ENCODE measurements around the gene RPTOR.
A peak's percentile ranks its signal among the peaks of the same experiment; 100 is the strongest.

The RPTOR gene

DNA sequence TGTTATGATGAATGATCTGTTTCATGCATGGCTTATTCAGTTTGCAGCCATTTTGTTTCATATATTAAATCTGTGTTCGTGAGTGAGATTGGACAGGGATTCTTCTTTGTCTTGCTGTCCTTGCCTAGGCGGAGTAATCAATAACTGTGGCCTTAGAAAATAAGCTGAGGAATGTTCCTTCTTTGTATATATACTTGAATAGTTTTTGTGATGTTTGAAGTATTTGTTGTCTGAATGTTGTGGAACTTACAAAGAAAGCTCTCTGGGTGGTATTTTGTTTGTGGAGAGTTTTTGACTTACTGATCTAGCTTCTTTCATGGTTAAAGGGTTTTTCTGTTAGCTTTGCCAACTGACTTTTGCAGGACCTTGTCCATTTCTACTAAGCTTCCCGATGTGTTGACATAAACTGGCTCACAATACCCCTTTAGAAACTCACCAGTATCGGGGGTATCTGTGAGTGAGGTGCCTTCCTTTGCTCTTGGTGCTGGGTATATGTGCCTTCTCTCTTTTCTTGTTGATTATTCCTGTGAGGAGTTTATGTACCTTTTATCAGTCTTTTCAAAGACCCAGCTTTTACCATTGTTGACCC, 166.2 kb downstream of the RPTOR start:
- TF ChIP-seq CTCF (IDR thresholded peaks at IDR 0.05; ENCODE audit: low read depth, low read length), result no peak
- TF ChIP-seq EZH2phosphoT487 (IDR thresholded peaks at IDR 0.05; ENCODE audit: low read depth), result no peak
- Histone ChIP-seq H3K27me3 (ENCODE audit: low read depth, low read length) (no peaks in the 10 kb centered on the region), H3K4me2 (ENCODE audit: low read length) (peak overlapping the region; percentile 76), H3K9ac (ENCODE audit: low read length) (no peak overlapping the region), H3K4me1 (ENCODE audit: low read length) (peaks cover 24% of the 10 kb centered on the region), H3K9me3 (ENCODE audit: insufficient read depth, low read length) (no peaks in the 10 kb centered on the region), H3K36me3 (replicated peaks; ENCODE audit: low read depth, low read length) (peaks cover 8% of the 10 kb centered on the region), H3K4me3 (ENCODE audit: low read length) (no peak overlapping the region), H2AFZ (ENCODE audit: low read depth, low read length) (no peak overlapping the region), H3K79me2 (ENCODE audit: low read length) (peaks cover 29% of the 10 kb centered on the region), H3K27ac (ENCODE audit: low read length) (peak overlapping the region; percentile 23), H4K20me1 (ENCODE audit: insufficient read depth, low read length) (peaks cover 15% of the 10 kb centered on the region)

- Histone ChIP-seq H3K27me3 (ENCODE audit: low read depth, low read length) (no peaks in the 10 kb centered on the region), H3K4me3 (ENCODE audit: low read length) (peak overlapping the region; percentile 39), H3K27ac (ENCODE audit: low read length) (no peak overlapping the region), H3K79me2 (ENCODE audit: low read length) (peaks cover 29% of the 10 kb centered on the region), H3K9ac (ENCODE audit: low read length) (no peak overlapping the region), H3K4me1 (ENCODE audit: low read length) (peaks cover 24% of the 10 kb centered on the region), H3K36me3 (replicated peaks; ENCODE audit: low read depth, low read length) (peaks cover 8% of the 10 kb centered on the region), H3K9me3 (ENCODE audit: insufficient read depth, low read length) (no peaks in the 10 kb centered on the region), H3K4me2 (ENCODE audit: low read length) (peak overlapping the region; percentile 76), H4K20me1 (ENCODE audit: insufficient read depth, low read length) (peaks cover 8% of the 10 kb centered on the region), H2AFZ (ENCODE audit: low read depth, low read length) (no peak overlapping the region)
- TF ChIP-seq CTCF (IDR thresholded peaks at IDR 0.05; ENCODE audit: low read depth, low read length), result no peak
- no peak for TF ChIP-seq EZH2phosphoT487 (IDR thresholded peaks at IDR 0.05; ENCODE audit: low read depth)
Observed at GRCh38 chr17:80712089-80712488, 167.5 kb downstream of the RPTOR start.

DNA sequence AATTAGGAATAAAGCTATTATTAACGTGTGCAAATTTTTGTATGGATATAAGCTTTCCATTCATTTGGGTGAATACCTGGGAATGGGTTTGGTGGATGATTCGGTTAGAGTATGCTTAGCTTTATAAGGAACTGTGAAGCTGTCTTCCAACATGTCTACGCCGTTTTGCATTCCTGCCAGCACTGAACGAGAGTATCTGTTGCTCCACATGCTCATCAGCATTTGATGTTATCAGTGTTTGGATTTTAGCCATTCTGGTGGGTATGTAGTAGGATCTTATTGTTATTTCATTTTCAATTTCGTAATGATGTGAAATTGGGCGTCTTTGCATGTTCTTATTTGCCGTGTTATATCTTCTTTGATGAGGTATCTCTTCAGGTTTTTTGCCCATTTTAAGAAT, 168.0 kb downstream of the RPTOR start:
- H4K20me1 ChIP-seq (ENCODE audit: insufficient read depth, low read length), result peaks cover 10% of the 10 kb centered on the region
- H3K36me3 ChIP-seq (replicated peaks; ENCODE audit: low read depth, low read length), result peaks cover 8% of the 10 kb centered on the region
- no peak overlapping the region for H3K4me3 ChIP-seq (ENCODE audit: low read length)
- H3K9ac ChIP-seq (ENCODE audit: low read length), result no peak overlapping the region
- H3K27me3 ChIP-seq (ENCODE audit: low read depth, low read length), result no peaks in the 10 kb centered on the region
- H3K27ac ChIP-seq (ENCODE audit: low read length), result no peak overlapping the region
- TF ChIP-seq EZH2phosphoT487 (IDR thresholded peaks at IDR 0.05; ENCODE audit: low read depth) (no peak), CTCF (IDR thresholded peaks at IDR 0.05; ENCODE audit: low read depth, low read length) (no peak)
- H3K79me2 ChIP-seq (ENCODE audit: low read length), result peaks cover 34% of the 10 kb centered on the region
- peak overlapping the region; percentile 76 for H3K4me2 ChIP-seq (ENCODE audit: low read length)
- H3K4me1 ChIP-seq (ENCODE audit: low read length), result peaks cover 24% of the 10 kb centered on the region
- no peak overlapping the region for H2AFZ ChIP-seq (ENCODE audit: low read depth, low read length)
- no peaks in the 10 kb centered on the region for H3K9me3 ChIP-seq (ENCODE audit: insufficient read depth, low read length)

- H3K4me2 ChIP-seq (ENCODE audit: low read length), result no peak overlapping the region
- no peak overlapping the region for H2AFZ ChIP-seq (ENCODE audit: low read depth, low read length)
- H4K20me1 ChIP-seq (ENCODE audit: insufficient read depth, low read length), result peaks cover 27% of the 10 kb centered on the region
- H3K36me3 ChIP-seq (replicated peaks; ENCODE audit: low read depth, low read length), result peaks cover 1% of the 10 kb centered on the region
- H3K4me1 ChIP-seq (ENCODE audit: low read length), result peaks cover 24% of the 10 kb centered on the region
- H3K79me2 ChIP-seq (ENCODE audit: low read length), result peaks cover 60% of the 10 kb centered on the region
- no peaks in the 10 kb centered on the region for H3K9me3 ChIP-seq (ENCODE audit: insufficient read depth, low read length)
- no peaks in the 10 kb centered on the region for H3K27me3 ChIP-seq (ENCODE audit: low read depth, low read length)
- H3K27ac ChIP-seq (ENCODE audit: low read length), result no peak overlapping the region
- H3K4me3 ChIP-seq (ENCODE audit: low read length), result no peak overlapping the region
- TF ChIP-seq CTCF (IDR thresholded peaks at IDR 0.05; ENCODE audit: low read depth, low read length) (no peak), EZH2phosphoT487 (IDR thresholded peaks at IDR 0.05; ENCODE audit: low read depth) (no peak)
- no peak overlapping the region for H3K9ac ChIP-seq (ENCODE audit: low read length)
Observed at GRCh38 chr17:80716986-80717719, 172.5 kb downstream of the RPTOR start.
